ENCODE data around the gene TEX53. TPM values are rescaled to one million over a fixed set of nuclear protein-coding genes. Genes with fewer than 3 reads are reported as not detected.

TEX53 gene
- polyA plus RNA-seq (2012; rRNA removed): not detected in 2 replicates
- polyA plus RNA-seq (2012; cell fraction: cytosol; rRNA removed): not detected in 2 replicates
- not detected in 2 replicates for polyA plus RNA-seq (2012; cell fraction: nucleus; rRNA removed)

- TF ChIP-seq USF1 (IDR thresholded peaks at IDR 0.05; ENCODE audit: borderline replicate concordance, low read depth) (no peak), FOXM1 (IDR thresholded peaks at IDR 0.05; ENCODE audit: low read depth) (no peak), EZH2phosphoT487 (IDR thresholded peaks at IDR 0.05; ENCODE audit: borderline replicate concordance, low read depth) (no peak), GATA2 (CRISPR knock-in tag; IDR thresholded peaks at IDR 0.05) (no peak)
- WGBS (ENCODE audit: low lambda C conversion rate): 85% methylated on average over 4 of the region's 6 CpGs
- Histone ChIP-seq H3K4me1 (ENCODE audit: control insufficient read depth in 1 of 2, insufficient read depth in 2 of 2, low read depth in 1 of 2, low read length in 1 of 2) (peaks cover 0 to 5% of the 10 kb centered on the region in 2 experiments; a peak in 2 of 4 replicates), H3K4me3 (ENCODE audit: low read depth in 2 of 2, low read length in 1 of 2) (no peak within 1 kb of the TSS), H3K79me2 (ENCODE audit: insufficient read depth) (no peaks in the 10 kb centered on the region), H4K20me1 (ENCODE audit: insufficient read depth) (no peaks in the 10 kb centered on the region), H3K27me3 (ENCODE audit: insufficient read depth) (no peaks in the 10 kb centered on the region; the same call in 1 of the 2 replicates), H3K9me2 (no peaks in the 10 kb centered on the region), H2AFZ (ENCODE audit: low read depth) (no peak within 1 kb of the TSS), H3K4me2 (no peak within 1 kb of the TSS), H3F3A (replicated peaks; ENCODE audit: insufficient read depth) (no peaks in the 10 kb centered on the region), H3K9ac (no peak within 1 kb of the TSS), H3K36me3 (replicated peaks in 1 of 2; ENCODE audit: control insufficient read depth in 1 of 2, insufficient read depth in 2 of 2, low read length in 1 of 2) (no peaks in the 10 kb centered on the region), H3K9me3 (no peaks in the 10 kb centered on the region), H3K27ac (ENCODE audit: low read depth in 2 of 2, low read length in 1 of 2) (no peak within 1 kb of the TSS)
- ChIA-PET CTCF (interaction anchor here (1.0 to 1.2 kb wide), 2 partner anchors 23 to 252 kb away, joined by 4 to 6 read pairs; no protein-coding TSS in a partner anchor), POLR2A (no interaction called here)
- no peak for DNase-seq
These were observed at the start of gene TEX53 for GRCh38 chr9:114657705-114658104. TSS of gene TEX53 (minus strand) at chr9:114657805. CDS start at chr9:114657774, 31 bp downstream.

- POLR2A ChIA-PET: no interaction called here
- TF ChIP-seq PBX3 (IDR thresholded peaks at IDR 0.05): no peak
- no peak for TF ChIP-seq USF1 (IDR thresholded peaks at IDR 0.05; ENCODE audit: borderline replicate concordance, low read depth)
- TF ChIP-seq MAX (IDR thresholded peaks at IDR 0.05; ENCODE audit: low read depth): no peak
- TF ChIP-seq ZBTB33 (IDR thresholded peaks at IDR 0.05; ENCODE audit: borderline replicate concordance, low read depth): no peak
- TF ChIP-seq USF2 (IDR thresholded peaks at IDR 0.05; ENCODE audit: borderline replicate concordance, low read depth, low read length): no peak
- no peak for TF ChIP-seq CTCF (IDR thresholded peaks at IDR 0.05)
- no peak for TF ChIP-seq GABPA (IDR thresholded peaks at IDR 0.05; ENCODE audit: low read depth)
- TF ChIP-seq RAD21 (IDR thresholded peaks at IDR 0.05; ENCODE audit: low read length): no peak
- no peak for TF ChIP-seq REST (IDR thresholded peaks at IDR 0.05; ENCODE audit: low read depth, low read length)
- no peak for TF ChIP-seq JUND (IDR thresholded peaks at IDR 0.05)
These were observed 49.1 kb upstream of the TEX53 start for GRCh38 chr9:114706711-114707110.

More at GRCh38 chr9:114706711-114707110, 49.1 kb upstream of the TEX53 start:
- no peaks in the 10 kb centered on the region for H3K9me2 ChIP-seq
- H3K9me3 ChIP-seq: no peaks in the 10 kb centered on the region
- H3F3A ChIP-seq (replicated peaks; ENCODE audit: insufficient read depth): no peaks in the 10 kb centered on the region
- no peak overlapping the region for H3K4me3 ChIP-seq (ENCODE audit: low read depth in 2 of 2, low read length in 1 of 2)
- DNase-seq: no peak
- no peaks in the 10 kb centered on the region for H4K20me1 ChIP-seq (ENCODE audit: insufficient read depth)
- 70% methylated on average over 2 of the region's 2 CpGs for WGBS (ENCODE audit: low lambda C conversion rate)
- no peaks in the 10 kb centered on the region for H3K79me2 ChIP-seq (ENCODE audit: insufficient read depth)
- 0 out of 4 replicates have a peak, but pooled peaks cover 0 to 9% of the 10 kb centered on the region in 2 experiments for H3K4me1 ChIP-seq (ENCODE audit: control insufficient read depth in 1 of 2, insufficient read depth in 2 of 2, low read depth in 1 of 2, low read length in 1 of 2)
- H3K27me3 ChIP-seq (ENCODE audit: insufficient read depth): no peaks in the 10 kb centered on the region
- H3K9ac ChIP-seq: no peak overlapping the region
- H3K4me2 ChIP-seq: no peak overlapping the region
- no peak overlapping the region for H3K27ac ChIP-seq (ENCODE audit: low read depth in 2 of 2, low read length in 1 of 2)
- H2AFZ ChIP-seq (ENCODE audit: low read depth): peak overlapping the region; percentile 24; the same call in 1 of the 2 replicates
- no peaks in the 10 kb centered on the region for H3K36me3 ChIP-seq (replicated peaks in 1 of 2; ENCODE audit: control insufficient read depth in 1 of 2, insufficient read depth in 2 of 2, low read length in 1 of 2)
- CTCF ChIA-PET: interaction anchor here (1.1 to 2.6 kb wide), 3 partner anchors 24 to 308 kb away, joined by 3 to 7 read pairs (median 5); no protein-coding TSS in a partner anchor
